HG02571 (cell line): ENCODE measurements around the gene RBM19.

Experiments used
- ATAC-seq: cut with Tn5 transposase; IDR thresholded peaks from one replicate; pipeline ENCODE4 v1.9.1; 2021; ENCODE audit warnings: mild to moderate bottlenecking, moderate library complexity; ENCODE audit not compliant: unreplicated experiment

RBM19 gene

GRCh38 chr12:113860950-113861349 is 105.2 kb downstream of the RBM19 start:
- no peak for ATAC-seq

GRCh38 chr12:113860059-113860820 is 105.9 kb downstream of the RBM19 start:
- no peak for ATAC-seq

- no peak for ATAC-seq
Observed at GRCh38 chr12:113858841-113859386, 107.2 kb downstream of the RBM19 start.

GRCh38 chr12:113857371-113857770 is 108.8 kb downstream of the RBM19 start:
- ATAC-seq, result no peak

GRCh38 chr12:113855998-113856397 is 110.1 kb downstream of the RBM19 start:
- ATAC-seq, result no peak

GRCh38 chr12:113854385-113855142 is 111.6 kb downstream of the RBM19 start:
- ATAC-seq, result no peak

GRCh38 chr12:113853491-113853890 is 112.6 kb downstream of the RBM19 start:
- no peak for ATAC-seq

- no peak for ATAC-seq
Observed at GRCh38 chr12:113852695-113853490, 113.2 kb downstream of the RBM19 start.

- ATAC-seq, result no peak
Observed at GRCh38 chr12:113852264-113852663, 113.9 kb downstream of the RBM19 start.

- ATAC-seq, result no peak
Observed at GRCh38 chr12:113850309-113851056, 115.6 kb downstream of the RBM19 start.

GRCh38 chr12:113847856-113848255 is 118.3 kb downstream of the RBM19 start:
- ATAC-seq, result no peak

- no peak for ATAC-seq
Observed at GRCh38 chr12:113846883-113847755, 119.0 kb downstream of the RBM19 start.

GRCh38 chr12:113845900-113846674 is 120.0 kb downstream of the RBM19 start:
- ATAC-seq, result no peak

GRCh38 chr12:113844495-113845210 is 121.5 kb downstream of the RBM19 start:
- no peak for ATAC-seq

GRCh38 chr12:113842699-113843098 is 123.4 kb downstream of the RBM19 start:
- no peak for ATAC-seq

- no peak for ATAC-seq
Observed at GRCh38 chr12:113841786-113842185, 124.3 kb downstream of the RBM19 start.

GRCh38 chr12:113840401-113841042 is 125.6 kb downstream of the RBM19 start:
- ATAC-seq, result no peak

GRCh38 chr12:113838896-113839295 is 127.2 kb downstream of the RBM19 start:
- ATAC-seq, result no peak
